Smooth muscle cell of the brain vasculature (primary cell): ENCODE measurements around the gene TRIM14.

ENCODE experiments used
- DNase-seq: peaks from one replicate; pipeline ENCODE4 v3.0.0-alpha.2; 2012; ENCODE audit warnings: low read depth, low spot score

The TRIM14 gene, protein sequence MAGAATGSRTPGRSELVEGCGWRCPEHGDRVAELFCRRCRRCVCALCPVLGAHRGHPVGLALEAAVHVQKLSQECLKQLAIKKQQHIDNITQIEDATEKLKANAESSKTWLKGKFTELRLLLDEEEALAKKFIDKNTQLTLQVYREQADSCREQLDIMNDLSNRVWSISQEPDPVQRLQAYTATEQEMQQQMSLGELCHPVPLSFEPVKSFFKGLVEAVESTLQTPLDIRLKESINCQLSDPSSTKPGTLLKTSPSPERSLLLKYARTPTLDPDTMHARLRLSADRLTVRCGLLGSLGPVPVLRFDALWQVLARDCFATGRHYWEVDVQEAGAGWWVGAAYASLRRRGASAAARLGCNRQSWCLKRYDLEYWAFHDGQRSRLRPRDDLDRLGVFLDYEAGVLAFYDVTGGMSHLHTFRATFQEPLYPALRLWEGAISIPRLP

DNA sequence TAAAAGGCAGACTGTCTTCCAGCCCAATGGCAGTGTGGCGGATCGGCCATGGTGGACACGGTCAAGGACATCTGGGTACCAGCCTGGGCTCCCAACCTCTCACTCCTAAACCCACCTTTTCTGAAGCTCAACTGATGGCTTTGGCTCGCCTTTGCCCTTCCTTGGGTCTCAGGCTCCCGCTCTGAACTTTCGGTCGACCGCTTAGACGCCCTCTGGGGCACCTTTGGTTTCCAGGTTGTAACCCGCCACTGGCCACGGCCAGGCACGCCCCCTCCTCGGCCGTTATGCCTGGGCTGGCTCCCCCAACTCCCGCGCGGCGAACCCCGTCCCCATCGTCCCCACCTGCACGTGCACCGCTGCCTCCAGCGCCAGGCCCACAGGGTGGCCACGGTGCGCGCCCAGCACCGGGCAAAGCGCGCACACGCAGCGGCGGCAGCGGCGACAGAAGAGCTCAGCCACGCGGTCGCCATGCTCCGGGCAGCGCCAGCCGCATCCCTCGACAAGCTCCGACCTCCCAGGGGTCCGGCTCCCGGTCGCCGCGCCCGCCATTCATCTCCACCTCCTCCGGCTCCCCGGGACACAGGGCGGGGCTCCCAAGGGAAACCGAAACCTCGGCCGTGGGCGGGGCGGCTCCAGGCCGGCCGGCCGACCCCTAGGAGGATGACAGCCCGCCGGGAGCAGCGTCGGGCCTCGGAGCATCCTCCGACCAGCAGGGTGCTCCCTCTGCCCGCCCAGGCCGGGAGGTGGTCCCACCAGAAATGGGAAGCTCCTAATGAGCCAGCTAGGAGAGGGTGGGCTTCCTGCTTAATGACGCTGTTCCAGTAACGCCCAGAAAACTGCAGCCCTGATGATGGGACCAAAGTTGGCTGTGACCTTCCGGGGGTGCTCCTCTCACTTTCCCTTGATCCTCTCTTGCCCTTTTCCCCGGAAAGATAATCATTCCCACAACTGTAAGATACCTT, at the start of gene TRIM14:
TSS of gene TRIM14 (minus strand) at position 583 of the 962 bp plus-strand sequence. CDS start at position 549, 34 bp downstream.
- DNase-seq, result no peak

DNA sequence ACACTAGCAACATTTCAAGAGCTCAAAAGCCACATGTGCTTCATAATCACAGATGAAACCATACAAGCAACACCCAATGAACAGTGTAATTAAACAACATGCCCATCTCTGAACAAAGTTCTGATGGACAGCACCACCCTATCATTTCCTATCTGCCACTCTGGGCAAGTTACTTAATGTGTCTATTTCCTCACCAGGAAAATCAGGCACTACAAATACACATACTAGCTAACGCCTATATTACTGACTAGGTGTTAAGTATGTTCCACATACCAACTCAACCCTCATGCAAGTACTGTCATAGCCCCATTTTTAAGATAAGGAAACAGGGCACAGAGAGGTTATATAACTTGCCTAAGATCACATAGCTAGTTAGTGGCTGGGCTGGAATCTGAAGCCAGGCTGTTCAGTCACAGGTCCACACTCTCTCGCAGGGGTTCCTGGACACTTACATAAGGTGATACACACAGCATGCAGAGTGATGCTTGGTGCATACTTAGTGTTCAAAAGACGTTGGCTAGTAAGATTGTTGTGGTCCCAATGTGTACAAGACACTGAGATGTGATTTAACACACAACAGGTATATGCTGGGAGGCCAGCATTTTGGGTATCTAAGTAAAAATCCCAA, 49.2 kb upstream of the TRIM14 start:
- no peak for DNase-seq

DNA sequence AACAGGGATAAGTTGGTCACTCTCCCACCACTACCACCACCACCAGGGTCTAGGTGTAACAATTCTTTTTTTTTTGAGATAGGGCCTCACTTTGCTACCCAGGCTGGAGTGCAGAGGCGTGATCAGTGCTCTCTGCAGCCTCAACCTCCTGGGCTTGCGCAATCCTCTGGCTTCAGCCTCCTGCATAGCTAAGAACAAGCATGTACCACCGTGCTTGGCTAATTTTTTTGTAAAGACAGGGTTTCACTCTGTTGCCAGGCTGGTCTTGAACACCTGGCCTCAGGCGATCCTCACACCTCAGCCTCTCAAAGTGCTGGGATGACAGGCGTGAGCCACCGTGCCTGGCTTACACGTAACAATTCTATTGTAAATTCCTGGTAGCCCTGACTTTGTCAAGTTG, 45.9 kb upstream of the TRIM14 start:
- no peak for DNase-seq

DNA sequence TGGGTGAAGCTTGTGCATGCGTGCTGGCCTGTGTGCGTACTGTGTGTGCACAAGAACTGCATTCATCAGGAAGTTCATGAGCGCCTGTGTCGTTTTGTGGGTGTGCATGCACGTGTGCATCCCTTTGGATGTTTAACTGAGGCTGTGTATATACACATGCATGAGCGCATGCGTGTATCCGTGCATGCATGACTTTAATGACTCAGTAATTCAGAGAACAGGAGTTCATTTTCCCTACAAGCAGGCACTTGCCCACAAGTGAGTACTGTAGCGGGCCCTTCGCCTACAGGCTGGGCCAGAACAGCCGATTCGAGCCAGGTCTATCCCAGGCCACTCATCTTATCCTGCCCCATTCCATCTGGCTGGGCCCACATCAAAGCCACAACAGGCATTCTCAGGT, 43.6 kb upstream of the TRIM14 start:
- DNase-seq, result no peak

DNA sequence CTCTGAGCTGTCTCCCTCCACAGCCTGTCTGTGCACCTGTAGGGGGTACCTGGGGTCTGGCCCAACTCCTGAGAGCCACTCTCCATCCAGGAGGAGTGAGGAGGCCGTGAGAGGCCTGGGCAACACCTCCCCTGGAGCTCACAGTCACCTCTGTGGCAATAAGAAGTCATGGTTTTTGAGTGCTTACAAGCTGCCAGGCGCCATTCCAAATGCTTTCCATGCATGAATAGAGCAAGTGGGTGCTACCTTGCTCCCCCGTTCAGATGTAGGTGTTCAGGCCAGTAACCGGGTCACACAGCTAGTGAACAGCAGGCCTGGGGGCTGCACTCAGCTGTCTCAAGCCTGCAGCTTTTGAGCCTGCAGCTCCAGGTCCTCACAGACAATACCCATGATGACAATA, 42.8 kb upstream of the TRIM14 start:
- DNase-seq, result no peak

DNA sequence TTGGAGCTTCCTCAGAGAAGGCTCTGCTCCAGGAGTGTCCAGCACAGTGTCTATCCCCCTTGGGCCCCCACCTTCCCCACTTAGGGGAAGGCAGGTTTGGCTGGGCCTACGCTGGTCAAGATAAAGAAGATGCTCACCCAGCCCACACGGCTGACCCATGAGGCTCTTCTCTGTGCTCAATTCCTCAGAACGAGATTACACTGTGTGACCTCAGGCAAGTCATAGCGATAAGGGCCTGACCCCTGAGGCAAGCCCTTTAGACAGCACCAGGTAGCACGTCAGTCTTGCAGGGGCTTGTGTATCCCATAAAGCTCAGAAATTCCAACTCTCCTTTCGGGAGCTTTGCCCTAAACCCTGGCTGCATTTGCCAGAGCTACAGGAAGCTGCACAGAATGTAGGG, 40.8 kb upstream of the TRIM14 start:
- DNase-seq, result no peak

DNA sequence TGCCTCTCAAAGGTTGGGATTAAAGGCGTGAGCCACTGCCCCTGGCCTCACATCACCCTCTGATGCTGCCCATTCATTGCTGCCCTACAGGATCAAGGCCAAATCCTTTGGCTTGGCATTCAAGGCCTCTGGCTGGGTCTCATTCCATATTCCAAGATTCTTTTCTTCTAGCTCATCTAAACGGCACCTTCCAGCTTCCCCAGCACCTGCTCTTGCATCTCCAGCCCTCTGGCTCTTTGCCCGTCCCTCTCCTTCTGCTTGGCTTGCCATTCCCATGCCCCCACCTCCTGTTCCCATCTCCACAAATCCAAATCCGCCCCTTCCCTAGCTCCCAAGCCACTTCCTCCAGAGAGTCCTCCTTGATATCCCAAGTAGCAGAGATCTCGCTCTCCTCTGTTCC, 40.3 kb upstream of the TRIM14 start:
- no peak for DNase-seq

DNA sequence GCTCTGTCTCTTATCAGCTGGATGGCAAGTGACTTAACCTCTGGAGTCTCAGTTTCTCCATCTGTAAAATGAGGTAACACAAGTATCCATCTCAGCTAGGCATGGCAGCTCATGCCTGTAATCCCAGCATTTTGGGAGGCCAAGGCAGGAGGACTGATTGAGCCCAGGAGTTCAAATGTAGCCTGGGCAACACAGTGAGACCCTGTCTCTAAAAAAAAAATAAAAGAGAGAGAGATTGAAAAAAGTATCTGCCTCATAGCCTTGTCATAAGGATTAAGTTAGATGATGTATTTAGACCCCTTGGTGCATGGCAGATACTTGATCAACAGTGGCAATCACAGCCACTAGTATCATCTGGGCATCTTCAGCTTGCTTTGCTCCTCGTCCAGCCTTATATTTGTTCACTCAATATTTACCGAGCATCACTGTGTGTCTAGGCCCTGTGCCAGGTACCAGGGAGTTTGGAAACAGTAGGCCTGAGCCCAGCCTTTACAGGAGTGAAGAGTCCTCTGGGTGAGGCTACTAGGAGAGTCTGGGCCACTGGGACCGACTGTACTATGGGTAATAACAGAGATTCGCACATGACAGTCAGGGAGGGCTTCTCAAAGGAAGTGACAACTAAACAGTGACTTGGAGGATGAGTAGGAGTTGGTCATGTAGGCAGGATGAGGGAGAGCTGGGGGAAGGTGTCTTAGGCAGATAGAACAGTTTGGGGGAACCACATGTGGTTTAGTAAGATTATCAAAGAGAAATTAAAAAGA, 39.2 kb upstream of the TRIM14 start:
- no peak for DNase-seq

DNA sequence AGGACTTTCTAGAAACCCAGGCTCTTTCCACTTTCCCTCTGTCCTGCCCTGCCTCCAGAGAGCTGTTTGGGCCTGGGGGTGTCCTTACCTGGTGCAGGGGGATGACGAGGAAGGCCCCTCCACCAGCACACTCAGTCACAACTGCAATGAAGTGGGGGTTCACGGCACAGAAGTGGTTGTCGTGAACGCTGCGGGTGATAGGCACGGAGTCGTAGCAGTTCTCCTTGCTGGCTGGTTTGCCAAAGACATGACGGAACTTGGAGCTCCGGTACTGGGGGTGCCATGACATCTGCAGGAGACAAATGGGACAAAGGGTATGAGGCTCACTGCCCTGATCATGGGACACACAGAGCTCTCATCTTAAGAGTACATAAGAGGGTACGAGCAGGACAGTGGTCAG, 38.4 kb upstream of the TRIM14 start:
- no peak for DNase-seq

DNA sequence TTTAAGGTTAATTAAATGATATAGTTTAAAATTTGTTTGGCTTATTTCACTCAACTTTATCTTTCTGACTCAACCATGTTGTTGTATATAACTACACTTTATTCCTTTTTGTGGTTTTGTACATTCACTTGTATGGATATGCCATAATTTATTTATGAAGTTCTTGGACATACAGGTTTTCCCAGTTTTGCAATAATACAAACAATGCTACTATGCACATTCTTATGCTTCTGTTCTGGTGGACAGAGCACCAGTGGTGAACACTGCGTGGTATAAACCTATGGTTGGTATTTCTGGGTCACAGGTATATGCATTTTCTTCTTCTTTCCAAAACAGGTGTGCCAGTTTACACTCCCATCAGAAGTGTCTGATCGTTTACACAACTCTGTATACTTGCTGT, 35.7 kb upstream of the TRIM14 start:
- DNase-seq, result no peak

DNA sequence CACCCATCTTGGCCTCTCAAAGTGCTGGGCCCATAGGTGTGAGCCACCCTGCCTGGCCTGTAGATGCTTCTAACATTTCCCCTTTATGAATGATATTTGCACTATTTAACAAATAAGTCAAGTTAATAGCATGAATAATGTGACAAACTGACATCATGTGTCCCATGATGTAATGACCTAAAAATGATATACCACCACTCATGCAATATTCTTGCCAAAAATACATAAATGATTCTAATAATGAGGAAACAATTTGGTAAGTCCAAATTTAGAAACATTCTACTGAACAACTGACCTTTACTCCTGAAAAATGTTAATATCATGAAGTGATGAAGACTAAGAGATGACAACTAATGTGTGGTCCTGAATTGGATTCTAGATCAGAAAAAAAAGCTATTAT, 33.5 kb upstream of the TRIM14 start:
- no peak for DNase-seq

DNA sequence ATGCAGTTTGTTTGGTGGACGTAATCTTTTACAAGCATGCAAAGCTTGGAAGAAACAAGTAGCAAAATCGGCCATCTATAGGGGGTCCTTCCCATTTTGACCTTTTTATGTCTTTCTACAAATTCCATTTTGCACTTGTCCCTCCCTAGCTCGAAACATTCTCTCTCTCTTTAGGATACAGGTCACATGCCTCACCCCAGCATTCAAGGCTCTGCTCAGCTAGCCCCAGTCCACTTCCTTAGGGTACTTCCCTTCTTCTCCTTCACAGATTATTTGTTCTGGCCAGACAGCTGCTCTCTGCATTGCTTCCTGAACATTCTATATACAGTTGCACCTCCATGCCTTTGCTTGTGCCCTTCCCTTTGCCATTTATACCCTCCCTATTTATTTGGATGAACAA, 31.7 kb upstream of the TRIM14 start:
- no peak for DNase-seq

DNA sequence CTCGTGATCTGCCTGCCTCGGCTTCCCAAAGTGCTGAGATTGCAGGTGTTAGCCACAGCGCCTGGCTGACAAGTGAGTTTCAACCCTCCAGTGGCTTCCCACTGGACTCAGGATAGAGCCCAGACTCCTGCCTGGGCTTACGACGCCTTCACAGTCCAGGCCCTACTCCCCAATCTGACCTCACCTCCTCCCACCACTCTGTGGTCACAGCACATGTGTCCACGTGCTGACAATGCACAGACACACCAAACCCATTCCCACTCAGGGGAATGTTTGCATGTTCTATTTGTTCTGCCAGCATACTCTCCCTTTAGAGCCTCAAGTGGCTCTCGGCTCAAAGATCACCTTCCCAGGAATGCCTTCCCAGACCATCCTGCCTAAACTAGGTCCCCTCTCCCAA, 31.1 kb upstream of the TRIM14 start:
- DNase-seq, result no peak

DNA sequence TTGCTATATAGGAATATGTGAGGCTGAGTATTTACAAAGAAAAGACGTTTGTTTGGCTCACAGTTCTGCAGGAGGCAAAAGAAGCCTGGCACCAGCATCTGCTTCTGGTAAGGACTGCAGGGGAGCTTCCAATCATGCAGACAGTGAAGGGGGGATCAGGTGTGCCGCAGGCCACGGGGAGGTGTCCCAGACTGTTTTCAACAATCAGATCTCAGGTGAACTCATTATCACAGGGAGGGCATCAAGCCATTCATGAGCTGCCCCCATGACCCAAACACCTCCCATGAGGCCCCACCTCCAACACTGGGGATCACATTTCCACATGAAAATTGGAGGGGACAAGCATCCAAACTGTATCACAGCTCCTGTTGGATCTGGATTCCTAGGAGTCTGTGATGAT, 30.4 kb upstream of the TRIM14 start:
- no peak for DNase-seq

DNA sequence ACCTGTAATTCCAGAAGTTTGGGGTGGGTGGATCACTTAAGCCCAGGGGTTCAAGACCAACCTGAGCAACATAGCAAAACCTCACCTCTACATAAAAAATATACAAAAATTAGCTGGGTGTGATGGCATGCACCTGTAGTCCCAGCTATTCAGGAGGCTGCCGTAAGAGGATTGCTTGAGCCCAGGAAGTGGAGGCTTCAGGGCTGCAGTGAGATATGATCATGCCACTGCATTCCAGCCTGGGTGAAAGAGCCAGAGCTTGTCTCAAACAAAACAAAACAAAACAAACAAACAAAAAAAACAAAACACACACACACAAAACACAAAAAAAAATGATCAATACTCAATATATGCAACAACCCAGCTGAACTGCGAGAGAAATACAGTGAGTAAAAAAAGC, 29.5 kb upstream of the TRIM14 start:
- no peak for DNase-seq

DNA sequence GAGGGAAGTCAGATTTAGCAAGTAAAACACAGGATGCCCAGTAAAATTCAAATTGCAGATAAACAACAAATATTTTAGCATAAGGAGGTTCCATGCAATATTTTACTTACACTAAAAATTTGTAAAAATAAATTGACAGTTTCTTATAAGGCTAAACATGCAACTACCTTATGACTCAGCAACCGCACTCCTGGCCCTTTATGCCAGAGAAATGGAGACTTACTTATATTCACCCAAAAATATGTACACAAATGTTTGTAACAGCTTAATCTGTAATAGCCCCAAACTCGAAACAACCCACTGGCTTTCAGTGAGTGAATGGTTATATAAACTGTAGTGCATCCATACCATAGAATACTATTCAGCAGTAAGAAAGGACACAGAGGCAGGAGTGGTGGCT, 28.6 kb upstream of the TRIM14 start:
- no peak for DNase-seq

DNA sequence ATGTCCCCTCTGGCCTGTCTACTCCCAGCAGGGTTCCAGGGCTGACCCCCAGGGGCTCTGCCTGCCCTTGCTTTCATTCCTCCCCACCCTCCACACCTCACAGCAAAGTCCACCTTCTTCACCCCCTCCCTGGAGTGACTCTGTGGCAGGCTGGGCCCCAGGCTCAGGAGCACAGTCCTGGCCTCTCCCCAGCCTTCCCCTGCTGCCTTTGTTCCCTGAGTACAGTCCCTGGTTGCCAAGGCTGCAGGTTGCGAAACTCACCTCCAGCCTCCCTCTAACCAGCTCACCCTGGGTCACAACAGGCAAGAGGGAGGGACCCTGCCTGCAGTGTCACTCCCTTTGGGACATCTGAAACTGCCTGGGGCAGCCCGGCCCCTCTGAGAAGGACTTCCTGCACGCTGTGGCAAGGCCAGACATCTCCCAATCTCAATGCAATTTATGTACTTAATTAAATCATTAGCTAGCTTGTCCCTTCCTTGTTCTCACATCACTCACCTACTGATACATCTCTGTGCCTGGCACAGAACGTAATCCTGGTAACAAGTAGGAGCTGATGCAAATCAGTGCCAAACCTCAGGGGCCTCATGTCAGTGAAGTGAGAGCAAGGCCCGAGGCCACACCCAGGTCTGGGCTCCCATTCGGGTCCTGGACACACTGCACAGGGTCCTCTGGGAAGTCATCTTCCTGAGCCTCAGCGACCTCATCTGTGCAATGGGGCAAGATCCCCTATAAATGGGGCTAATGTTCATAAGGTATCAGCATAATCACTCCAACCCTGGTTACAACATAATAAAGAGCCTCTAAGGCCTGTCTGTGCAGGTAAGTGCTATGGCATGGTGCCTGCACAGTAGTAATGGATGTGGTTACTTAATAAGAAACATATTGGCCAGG, 27.3 kb upstream of the TRIM14 start:
- DNase-seq, result no peak

DNA sequence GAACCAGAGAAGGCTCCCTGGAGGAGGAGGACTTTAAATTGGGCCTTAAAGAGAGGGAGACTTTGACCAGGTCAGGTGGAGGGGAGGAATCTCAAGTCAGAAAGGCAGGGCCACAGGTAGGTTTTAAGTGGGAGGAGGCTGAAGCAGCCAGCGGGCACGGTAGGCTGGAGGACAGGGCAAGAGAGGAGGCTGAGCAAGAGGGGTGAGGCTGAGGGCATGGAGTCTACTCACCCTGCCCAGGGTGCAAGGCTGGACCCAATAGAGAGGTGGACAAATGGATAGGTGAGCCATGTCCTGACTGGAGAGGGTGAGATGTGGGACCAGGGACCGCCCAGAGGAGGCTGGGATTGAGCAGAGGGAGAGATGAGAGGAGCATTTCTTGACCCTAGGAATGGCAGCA, 25.6 kb upstream of the TRIM14 start:
- no peak for DNase-seq

DNA sequence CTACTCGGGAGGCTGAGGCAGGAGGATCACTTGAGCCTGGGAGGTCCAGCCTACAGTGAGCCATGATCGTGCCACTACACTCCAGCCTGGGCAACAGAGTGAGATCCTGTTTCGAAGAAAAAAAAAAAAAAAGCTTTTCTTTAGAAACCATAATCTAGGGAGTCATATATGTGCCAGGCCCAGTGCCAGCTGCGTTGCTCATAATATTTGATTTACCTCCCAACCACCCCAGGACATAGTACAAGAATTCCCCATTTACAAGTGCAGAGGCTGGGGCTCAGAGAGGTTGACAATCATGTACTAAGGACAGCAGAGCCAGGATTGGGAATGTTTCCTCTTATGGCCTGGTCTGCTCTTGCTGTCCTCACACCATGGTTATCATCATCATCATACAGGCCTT, 25.1 kb upstream of the TRIM14 start:
- DNase-seq, result no peak

DNA sequence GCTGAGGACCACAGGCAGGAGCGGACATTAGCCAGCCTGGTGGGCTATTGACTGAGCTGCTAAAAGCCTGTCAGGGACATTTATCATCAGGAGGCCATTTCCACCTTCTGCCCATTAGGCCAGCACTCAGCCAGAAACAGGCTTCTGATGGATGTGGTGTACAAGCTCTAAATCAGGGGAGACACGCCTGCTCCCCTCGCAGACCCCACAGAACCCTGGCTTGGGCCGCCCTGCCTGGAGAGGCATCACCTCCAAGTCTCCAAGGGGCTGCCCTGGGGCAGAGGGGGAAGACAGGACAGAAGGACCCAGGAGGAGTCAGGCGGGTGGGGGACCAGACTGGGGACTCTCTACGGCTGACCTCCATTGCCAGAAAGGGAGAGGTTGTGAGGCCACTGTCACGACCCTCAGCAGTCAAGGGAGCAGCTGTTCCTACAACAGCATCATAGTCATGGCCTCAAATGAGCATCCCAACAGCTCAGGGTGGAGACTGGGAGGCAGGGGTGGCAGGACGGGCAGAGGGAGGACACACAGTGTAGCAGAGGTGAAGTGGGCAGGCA, 24.0 kb upstream of the TRIM14 start:
- no peak for DNase-seq
